Measurements from ENCODE around the gene FNBP1L. TPM values are rescaled to one million over a fixed set of nuclear protein-coding genes. Genes with fewer than 3 reads are reported as not detected.

FNBP1L gene
- total RNA-seq, 1 donor from 2014 or later, result 162 TPM

DNA sequence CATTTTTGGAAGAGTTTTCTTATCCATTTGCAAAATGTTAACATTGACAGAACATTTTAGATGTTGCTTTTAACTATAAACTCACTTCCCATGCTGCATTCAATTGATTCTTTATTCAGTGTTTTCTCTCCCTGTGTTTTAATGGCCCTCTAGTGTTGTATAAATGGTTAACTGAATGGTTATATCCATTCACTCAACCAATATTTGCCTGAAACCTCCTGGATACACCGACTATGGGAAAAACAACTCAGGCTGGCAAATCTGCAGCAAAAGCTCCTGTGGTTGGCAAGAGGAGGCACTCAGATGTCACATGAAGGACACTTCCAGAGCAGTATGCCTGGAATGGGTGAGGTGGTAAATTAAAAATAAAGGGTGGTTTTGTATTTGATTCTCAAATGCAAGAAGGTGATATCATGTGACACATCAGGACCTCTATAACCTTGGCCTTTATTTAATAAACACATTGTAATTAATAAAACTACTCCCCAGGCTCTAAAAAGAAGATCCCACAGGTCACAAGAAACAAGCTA is 126.1 kb downstream of the FNBP1L start:
- H3K4me1 ChIP-seq, result peaks cover 29% of the 10 kb centered on the region
- Mint-ChIP-seq H3K36me3 (peaks cover 21% of the 10 kb centered on the region), H3K27me3 (ENCODE audit: insufficient read depth, low read depth) (peaks cover 7% of the 10 kb centered on the region), H3K27ac (peak overlapping the region; percentile 79), H3K9me3 (no peaks in the 10 kb centered on the region), H3K4me1 (peaks cover 30% of the 10 kb centered on the region), H3K4me3 (no peak overlapping the region)
- no peak overlapping the region for H3K27ac ChIP-seq
- H3K9ac ChIP-seq, result no peak overlapping the region
- no peak for DNase-seq (ENCODE audit: low spot score)
- no peak overlapping the region for H3K4me2 ChIP-seq
- peaks cover 28% of the 10 kb centered on the region for H3F3A ChIP-seq (ENCODE audit: low read depth)
- no peak for TF ChIP-seq EZH2phosphoT487 (IDR thresholded peaks at IDR 0.05)
- TF ChIP-seq EZH2 (IDR thresholded peaks at IDR 0.05), result no peak
- TF ChIP-seq, protein P1, sequence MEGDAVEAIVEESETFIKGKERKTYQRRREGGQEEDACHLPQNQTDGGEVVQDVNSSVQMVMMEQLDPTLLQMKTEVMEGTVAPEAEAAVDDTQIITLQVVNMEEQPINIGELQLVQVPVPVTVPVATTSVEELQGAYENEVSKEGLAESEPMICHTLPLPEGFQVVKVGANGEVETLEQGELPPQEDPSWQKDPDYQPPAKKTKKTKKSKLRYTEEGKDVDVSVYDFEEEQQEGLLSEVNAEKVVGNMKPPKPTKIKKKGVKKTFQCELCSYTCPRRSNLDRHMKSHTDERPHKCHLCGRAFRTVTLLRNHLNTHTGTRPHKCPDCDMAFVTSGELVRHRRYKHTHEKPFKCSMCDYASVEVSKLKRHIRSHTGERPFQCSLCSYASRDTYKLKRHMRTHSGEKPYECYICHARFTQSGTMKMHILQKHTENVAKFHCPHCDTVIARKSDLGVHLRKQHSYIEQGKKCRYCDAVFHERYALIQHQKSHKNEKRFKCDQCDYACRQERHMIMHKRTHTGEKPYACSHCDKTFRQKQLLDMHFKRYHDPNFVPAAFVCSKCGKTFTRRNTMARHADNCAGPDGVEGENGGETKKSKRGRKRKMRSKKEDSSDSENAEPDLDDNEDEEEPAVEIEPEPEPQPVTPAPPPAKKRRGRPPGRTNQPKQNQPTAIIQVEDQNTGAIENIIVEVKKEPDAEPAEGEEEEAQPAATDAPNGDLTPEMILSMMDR (IDR thresholded peaks at IDR 0.05), result no peak
- H3K36me3 ChIP-seq, result no peaks in the 10 kb centered on the region
- H2AFZ ChIP-seq (replicated peaks), result no peak overlapping the region
- no peak overlapping the region for H3K4me3 ChIP-seq
- H3K27me3 ChIP-seq, result no peaks in the 10 kb centered on the region
- H3K9me3 ChIP-seq (ENCODE audit: low read depth), result no peaks in the 10 kb centered on the region
- no peaks in the 10 kb centered on the region for H3K79me2 ChIP-seq (ENCODE audit: low read depth)
- H4K20me1 ChIP-seq (ENCODE audit: low read depth), result no peaks in the 10 kb centered on the region

GRCh38 chr1:93574511-93574910 is 126.6 kb downstream of the FNBP1L start:
- Mint-ChIP-seq H3K27me3 (ENCODE audit: insufficient read depth, low read depth) (peaks cover 7% of the 10 kb centered on the region), H3K4me3 (no peak overlapping the region), H3K36me3 (peaks cover 20% of the 10 kb centered on the region), H3K27ac (peak overlapping the region; percentile 79), H3K9me3 (no peaks in the 10 kb centered on the region), H3K4me1 (peaks cover 30% of the 10 kb centered on the region)
- H3K4me3 ChIP-seq, result no peak overlapping the region
- peaks cover 29% of the 10 kb centered on the region for H3K4me1 ChIP-seq
- no peak overlapping the region for H2AFZ ChIP-seq (replicated peaks)
- H3K36me3 ChIP-seq, result no peaks in the 10 kb centered on the region
- H3K4me2 ChIP-seq, result no peak overlapping the region
- no peaks in the 10 kb centered on the region for H4K20me1 ChIP-seq (ENCODE audit: low read depth)
- H3K9ac ChIP-seq, result no peak overlapping the region
- no peaks in the 10 kb centered on the region for H3K27me3 ChIP-seq
- no peaks in the 10 kb centered on the region for H3K9me3 ChIP-seq (ENCODE audit: low read depth)
- TF ChIP-seq EZH2phosphoT487 (IDR thresholded peaks at IDR 0.05) (no peak), EZH2 (IDR thresholded peaks at IDR 0.05) (no peak)
- TF ChIP-seq, protein P1 (IDR thresholded peaks at IDR 0.05), result no peak
- no peak for DNase-seq (ENCODE audit: low spot score)
- peaks cover 28% of the 10 kb centered on the region for H3F3A ChIP-seq (ENCODE audit: low read depth)
- H3K79me2 ChIP-seq (ENCODE audit: low read depth), result no peaks in the 10 kb centered on the region
- peak overlapping the region; percentile 90 for H3K27ac ChIP-seq

DNA sequence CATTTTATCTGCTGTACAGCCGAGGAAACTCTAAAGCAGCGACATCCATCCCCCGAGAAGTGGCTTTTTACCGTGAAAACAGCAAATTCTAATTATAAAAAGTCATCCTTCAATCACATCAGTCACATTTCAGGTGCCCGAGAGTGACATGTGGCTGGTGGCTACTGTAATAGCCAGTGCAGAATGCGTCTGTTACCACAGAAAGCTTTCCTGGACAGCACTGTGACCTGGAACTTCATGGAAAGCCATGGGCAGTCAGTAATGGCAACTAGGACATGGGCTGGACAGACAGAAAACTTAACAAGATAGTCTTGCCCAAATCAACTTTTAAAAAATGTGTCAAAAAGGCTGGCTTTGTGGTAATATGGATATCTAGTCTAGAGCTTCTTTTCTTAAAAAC is 127.1 kb downstream of the FNBP1L start:
- Histone ChIP-seq H3K4me1 (peaks cover 29% of the 10 kb centered on the region), H3K36me3 (no peaks in the 10 kb centered on the region), H3K4me3 (no peak overlapping the region), H3K79me2 (ENCODE audit: low read depth) (no peaks in the 10 kb centered on the region), H3K9ac (no peak overlapping the region), H4K20me1 (ENCODE audit: low read depth) (no peaks in the 10 kb centered on the region), H3K9me3 (ENCODE audit: low read depth) (no peaks in the 10 kb centered on the region), H3F3A (ENCODE audit: low read depth) (peaks cover 28% of the 10 kb centered on the region), H3K27me3 (no peaks in the 10 kb centered on the region), H3K4me2 (peak overlapping the region; percentile 7), H3K27ac (peak overlapping the region; percentile 90), H2AFZ (replicated peaks) (no peak overlapping the region)
- Mint-ChIP-seq H3K27ac (peak overlapping the region; percentile 84), H3K4me1 (peaks cover 30% of the 10 kb centered on the region), H3K27me3 (ENCODE audit: insufficient read depth, low read depth) (peaks cover 7% of the 10 kb centered on the region), H3K4me3 (no peak overlapping the region), H3K9me3 (no peaks in the 10 kb centered on the region), H3K36me3 (peaks cover 20% of the 10 kb centered on the region)
- no peak for DNase-seq (ENCODE audit: low spot score)
- TF ChIP-seq, protein P1 (IDR thresholded peaks at IDR 0.05), result no peak
- TF ChIP-seq EZH2phosphoT487 (IDR thresholded peaks at IDR 0.05) (no peak), EZH2 (IDR thresholded peaks at IDR 0.05) (no peak)

Measured in neural progenitor cell (in vitro differentiated cells).